GM04504 (cell line): Measurements from ENCODE around the gene RFX8.
A peak's percentile ranks its signal among the peaks of the same experiment; 100 is the strongest.
"Not testable (repeated sequence)": the region's sequence is repeated elsewhere in the genome, so short reads cannot be mapped to it uniquely, and the experiment has no call there.

Experiments
- DNase-seq: peaks from one replicate; pipeline ENCODE4 v3.0.0-alpha.2; 2012; ENCODE audit warnings: low read depth

The RFX8 gene

GRCh38 chr2:101474731-101475384 lies at the start of gene RFX8:
RFX8 (minus strand) TSS chr2:101475112; CDS start chr2:101466848, 8,264 bp downstream.
- peak; percentile 87 for DNase-seq

- no peak for DNase-seq
These were observed 46.6 kb upstream of the RFX8 start for GRCh38 chr2:101521487-101521886.

- no peak for DNase-seq
These were observed 45.3 kb upstream of the RFX8 start for GRCh38 chr2:101520246-101520645.

GRCh38 chr2:101518578-101519492 lies 43.9 kb upstream of the RFX8 start:
- DNase-seq: no peak

- no peak for DNase-seq
These were observed 42.9 kb upstream of the RFX8 start for GRCh38 chr2:101517758-101518271.

- peak; percentile 84 for DNase-seq
These were observed 42.1 kb upstream of the RFX8 start for GRCh38 chr2:101516823-101517690.

- no peak for DNase-seq
These were observed 41.4 kb upstream of the RFX8 start for GRCh38 chr2:101516349-101516748.

- DNase-seq: peak; percentile 49
These were observed 40.6 kb upstream of the RFX8 start for GRCh38 chr2:101515477-101515876.

- DNase-seq: no peak
These were observed 38.1 kb upstream of the RFX8 start for GRCh38 chr2:101512993-101513392.

GRCh38 chr2:101511381-101511780 lies 36.5 kb upstream of the RFX8 start:
- no peak for DNase-seq

GRCh38 chr2:101509499-101510284 lies 34.8 kb upstream of the RFX8 start:
- no peak for DNase-seq

GRCh38 chr2:101508636-101509035 lies 33.7 kb upstream of the RFX8 start:
- no peak for DNase-seq

GRCh38 chr2:101505276-101505675 lies 30.4 kb upstream of the RFX8 start:
- not testable (repeated sequence) for DNase-seq

GRCh38 chr2:101504744-101505143 lies 29.8 kb upstream of the RFX8 start:
- not testable (repeated sequence) for DNase-seq

- DNase-seq: no peak
These were observed 27.2 kb upstream of the RFX8 start for GRCh38 chr2:101502095-101502494.

GRCh38 chr2:101501443-101501842 lies 26.5 kb upstream of the RFX8 start:
- DNase-seq: no peak

GRCh38 chr2:101500860-101501259 lies 25.9 kb upstream of the RFX8 start:
- no peak for DNase-seq

- DNase-seq: no peak
These were observed 25.3 kb upstream of the RFX8 start for GRCh38 chr2:101500180-101500579.

GRCh38 chr2:101496279-101496678 lies 21.4 kb upstream of the RFX8 start:
- DNase-seq: no peak

- DNase-seq: no peak
These were observed 18.1 kb upstream of the RFX8 start for GRCh38 chr2:101492936-101493473.

- DNase-seq: no peak
These were observed 12.1 kb upstream of the RFX8 start for GRCh38 chr2:101486994-101487393.
